Astrocyte of the cerebellum (primary cell): ENCODE measurements around the gene POU3F3.
A peak's percentile ranks its signal among the peaks of the same experiment; 100 is the strongest.

Experiments used
- DNase-seq: peaks from one replicate; pipeline ENCODE4 v3.0.0-alpha.2; 2011; ENCODE audit warnings: low read depth
- H3K4me3 ChIP-seq: 2 replicates; pipeline ENCODE4 v1.5.1; 2011; ENCODE audit warnings: mild to moderate bottlenecking, low read depth, low read length, moderate library complexity
- CTCF ChIP-seq: IDR thresholded peaks from 2 replicates; pipeline ENCODE4 v1.5.1; 2012; ENCODE audit warnings: low read length, low read depth, moderate library complexity, mild to moderate bottlenecking; ENCODE audit errors: missing control alignments
- in situ Hi-C: cut with HindIII; loops from 2 replicates; pipeline ENCODE4 v1.10.0; 2017; ENCODE audit warnings: low sequenced_read_pairs

POU3F3 gene

DNA sequence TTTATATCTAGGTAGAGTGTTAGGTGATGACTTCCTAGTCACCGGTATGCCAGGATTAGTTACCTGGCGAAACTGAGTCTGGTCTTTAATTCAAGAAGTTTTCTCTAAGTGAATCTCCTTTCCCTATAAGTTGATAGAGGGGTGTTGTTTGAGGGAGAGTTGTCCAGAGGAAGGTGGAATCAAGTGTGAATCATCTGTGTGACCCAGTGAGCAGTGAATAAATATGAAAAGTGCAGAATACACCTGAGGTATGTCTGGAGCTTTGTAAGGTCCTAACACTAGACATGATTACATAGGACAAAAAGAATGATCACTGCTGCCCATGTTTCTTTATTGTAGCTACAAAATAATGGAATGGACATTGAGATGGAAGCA lies 11.2 kb downstream of the POU3F3 start:
- DNase-seq: no peak
- H3K4me3 ChIP-seq: no peak overlapping the region
- no peak for TF ChIP-seq CTCF
- in situ Hi-C loops: no loop called here

- in situ Hi-C loops: no loop called here
- DNase-seq: no peak
Measured at GRCh38 chr2:104866122-104866864, 12.4 kb downstream of the POU3F3 start.

DNA sequence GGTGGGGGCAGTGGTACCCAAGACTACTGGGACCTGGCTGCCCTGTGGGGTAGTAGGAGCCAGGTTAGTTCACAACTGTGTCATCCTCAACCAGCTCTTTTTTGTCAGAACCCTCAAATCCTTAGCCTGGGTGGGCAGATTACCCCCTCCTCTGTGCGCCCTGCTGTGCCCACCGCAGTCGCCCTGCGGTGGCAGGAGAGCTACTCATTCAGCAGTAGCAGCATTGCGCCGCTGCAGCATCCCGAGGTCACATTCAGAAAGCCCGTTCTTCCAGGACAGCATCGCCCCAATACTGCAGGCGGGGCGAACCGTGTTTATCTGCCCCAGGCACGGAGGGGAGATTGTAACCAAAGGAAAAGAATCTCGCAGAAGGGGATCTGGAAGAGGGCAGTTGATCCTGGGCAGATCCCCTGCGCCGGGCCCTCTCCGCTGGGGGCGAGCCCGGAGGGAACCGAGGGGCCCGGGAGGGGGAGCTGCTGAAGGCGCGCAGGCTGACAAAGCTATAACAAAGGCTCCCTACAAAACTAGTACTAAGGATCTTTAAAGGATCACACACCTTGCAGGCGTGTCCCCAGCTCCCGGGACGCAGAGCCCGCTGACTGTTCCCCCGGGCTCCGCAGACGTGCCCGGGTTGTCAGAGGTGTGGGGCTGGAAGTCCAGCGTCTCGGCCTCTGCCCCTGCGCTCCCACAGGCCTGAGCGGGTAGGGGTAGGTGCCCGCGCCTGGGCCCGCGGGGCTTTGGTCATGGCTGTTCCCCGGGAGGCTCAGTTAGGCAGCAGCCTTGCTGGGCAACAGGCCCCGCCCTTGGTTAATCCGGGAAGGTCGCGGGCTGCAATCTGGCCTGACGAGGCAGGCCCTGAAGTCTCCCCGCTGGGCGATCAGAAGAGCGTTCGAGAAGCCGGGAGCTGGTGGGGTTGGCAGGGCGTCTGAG lies 13.2 kb downstream of the POU3F3 start:
- DNase-seq: no peak
- peak; percentile 6 for TF ChIP-seq CTCF
- H3K4me3 ChIP-seq: peak overlapping the region; percentile 5
- in situ Hi-C loops: no loop called here

More at GRCh38 chr2:104866122-104866864, 12.4 kb downstream of the POU3F3 start:
- TF ChIP-seq CTCF: no peak
- H3K4me3 ChIP-seq: no peak overlapping the region

GRCh38 chr2:104867813-104868504 lies 14.0 kb downstream of the POU3F3 start:
- no peak overlapping the region for H3K4me3 ChIP-seq
- TF ChIP-seq CTCF: no peak
- in situ Hi-C loops: no loop called here
- DNase-seq: no peak

GRCh38 chr2:104868505-104868866 lies 14.6 kb downstream of the POU3F3 start:
- H3K4me3 ChIP-seq: no peak overlapping the region
- no peak for TF ChIP-seq CTCF
- in situ Hi-C loops: no loop called here
- DNase-seq: no peak
